ENCODE data around the gene GRK3.

- TF ChIP-seq, protein P1, sequence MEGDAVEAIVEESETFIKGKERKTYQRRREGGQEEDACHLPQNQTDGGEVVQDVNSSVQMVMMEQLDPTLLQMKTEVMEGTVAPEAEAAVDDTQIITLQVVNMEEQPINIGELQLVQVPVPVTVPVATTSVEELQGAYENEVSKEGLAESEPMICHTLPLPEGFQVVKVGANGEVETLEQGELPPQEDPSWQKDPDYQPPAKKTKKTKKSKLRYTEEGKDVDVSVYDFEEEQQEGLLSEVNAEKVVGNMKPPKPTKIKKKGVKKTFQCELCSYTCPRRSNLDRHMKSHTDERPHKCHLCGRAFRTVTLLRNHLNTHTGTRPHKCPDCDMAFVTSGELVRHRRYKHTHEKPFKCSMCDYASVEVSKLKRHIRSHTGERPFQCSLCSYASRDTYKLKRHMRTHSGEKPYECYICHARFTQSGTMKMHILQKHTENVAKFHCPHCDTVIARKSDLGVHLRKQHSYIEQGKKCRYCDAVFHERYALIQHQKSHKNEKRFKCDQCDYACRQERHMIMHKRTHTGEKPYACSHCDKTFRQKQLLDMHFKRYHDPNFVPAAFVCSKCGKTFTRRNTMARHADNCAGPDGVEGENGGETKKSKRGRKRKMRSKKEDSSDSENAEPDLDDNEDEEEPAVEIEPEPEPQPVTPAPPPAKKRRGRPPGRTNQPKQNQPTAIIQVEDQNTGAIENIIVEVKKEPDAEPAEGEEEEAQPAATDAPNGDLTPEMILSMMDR (IDR thresholded peaks at IDR 0.05): no peak
- no peak for TF ChIP-seq POLR2A (IDR thresholded peaks at IDR 0.05)
These were observed 87.0 kb downstream of the GRK3 start for GRCh38 chr22:25651332-25652085.

All from thyroid gland (tissue), 4 donors.